Thymus (tissue), 11 donors: ENCODE results near the gene MRC2. TPM values are rescaled to one million over a fixed set of nuclear protein-coding genes. Genes with fewer than 3 reads are reported as not detected.
A peak's percentile ranks its signal among the peaks of the same experiment; 100 is the strongest.
"Not testable (repeated sequence)": the region's sequence is repeated elsewhere in the genome, so short reads cannot be mapped to it uniquely, and the experiment has no call there.

Experiments used
- DNase-seq, 9 donors: peaks; one replicate each; pipeline ENCODE4 v3.0.0-alpha.2; 2013; ENCODE audit warnings: low spot score in 9 of 9, low read depth in 6 of 9, missing footprints in 1 of 9
- H3K27ac ChIP-seq, 2 donors: one replicate each; pipeline ENCODE4 v1.5.1; 2013; ENCODE audit warnings: control low read depth in 1 of 2, low read depth in 1 of 2, low read length in 1 of 2, mild to moderate bottlenecking in 1 of 2, moderate library complexity in 1 of 2
- H3K27me3 ChIP-seq, 2 donors: one replicate each; pipeline ENCODE4 v1.5.1; 2013; ENCODE audit warnings: low read length in 1 of 2; ENCODE audit not compliant: control insufficient read depth in 2 of 2, insufficient read depth in 1 of 2
- H3K36me3 ChIP-seq, 2 donors: one replicate each; pipeline ENCODE4 v1.5.1; 2013; ENCODE audit warnings: low read length in 1 of 2, mild to moderate bottlenecking in 1 of 2, moderate library complexity in 1 of 2; ENCODE audit not compliant: control insufficient read depth in 2 of 2, insufficient read depth in 2 of 2
- H3K4me1 ChIP-seq, 2 donors: one replicate each; pipeline ENCODE4 v1.5.1; 2013; ENCODE audit warnings: low read length in 2 of 2; ENCODE audit not compliant: control insufficient read depth in 2 of 2, insufficient read depth in 2 of 2
- H3K4me3 ChIP-seq, 2 donors: one replicate each; pipeline ENCODE4 v1.5.1; 2013; ENCODE audit warnings: low read length in 2 of 2, control low read depth in 1 of 2, mild to moderate bottlenecking in 1 of 2
- H3K9me3 ChIP-seq, 2 donors: one replicate each; pipeline ENCODE4 v1.5.1; 2013; ENCODE audit warnings: low read length in 1 of 2, mild to moderate bottlenecking in 1 of 2; ENCODE audit not compliant: control insufficient read depth in 2 of 2, insufficient read depth in 1 of 2
- WGBS: extraction: QIAGEN DNeasy Blood & Tissue Kit; methylation state at CpG from one replicate; pipeline ENCODE4 v1.1.7; 2013; 5-methylcytosine and 5-hydroxymethylcytosine counted together
- polyA plus RNA-seq: library from polyadenylated mRNA; stranded (reverse); fragments of 200-250 nt; gene quantifications from one replicate; pipeline ENCODE4 v1.2.3, GENCODE V29; 2013
- total RNA-seq: library from RNA; stranded (reverse); fragments of 120-200 nt; gene quantifications from one replicate; pipeline ENCODE4 v1.2.4, GENCODE V29; 2013
- donor health status: healthy.

The MRC2 gene
- total and polyA plus RNA-seq, 2 donors, result 9.0 to 14.5 TPM

- no peak for DNase-seq
- peaks cover 0 to 2% of the 10 kb centered on the region in 2 donors for H3K4me1 ChIP-seq
- H3K36me3 ChIP-seq, result no peaks in the 10 kb centered on the region
- no peaks in the 10 kb centered on the region for H3K27me3 ChIP-seq
- 95% methylated on average over 10 of the region's 10 CpGs for WGBS
- no peaks in the 10 kb centered on the region for H3K9me3 ChIP-seq
- H3K4me3 ChIP-seq, result no peak overlapping the region
- no peak overlapping the region for H3K27ac ChIP-seq
These were observed 68.8 kb downstream of the MRC2 start for GRCh38 chr17:62696256-62696655.

GRCh38 chr17:62696726-62697490 lies 69.4 kb downstream of the MRC2 start:
- no peak for DNase-seq
- no peak overlapping the region for H3K4me3 ChIP-seq
- H3K4me1 ChIP-seq, result peaks cover 0 to 5% of the 10 kb centered on the region in 2 donors
- H3K9me3 ChIP-seq, result no peaks in the 10 kb centered on the region
- no peaks in the 10 kb centered on the region for H3K27me3 ChIP-seq
- H3K27ac ChIP-seq, result no peak overlapping the region
- H3K36me3 ChIP-seq, result no peaks in the 10 kb centered on the region
- WGBS, result 97% methylated on average over 27 of the region's 27 CpGs

GRCh38 chr17:62698459-62698858 lies 71.0 kb downstream of the MRC2 start:
- DNase-seq, H3K9me3 ChIP-seq, H3K4me1 ChIP-seq, H3K36me3 ChIP-seq, H3K27me3 ChIP-seq, H3K27ac ChIP-seq, H3K4me3 ChIP-seq: not testable (repeated sequence)
- WGBS, result 98% methylated on average over 11 of the region's 11 CpGs

GRCh38 chr17:62700964-62701705 lies 73.7 kb downstream of the MRC2 start:
- H3K4me1 ChIP-seq, result peaks cover 3 to 26% of the 10 kb centered on the region in 2 donors
- no peaks in the 10 kb centered on the region for H3K36me3 ChIP-seq
- H3K4me3 ChIP-seq, result no peak overlapping the region
- H3K27me3 ChIP-seq, result peaks cover 5 to 30% of the 10 kb centered on the region in 2 donors
- 70% methylated on average over 12 of the region's 12 CpGs for WGBS
- H3K9me3 ChIP-seq, result no peaks in the 10 kb centered on the region
- H3K27ac ChIP-seq, result no peak overlapping the region
- no peak for DNase-seq

- no peak for DNase-seq
- Histone ChIP-seq H3K4me3 (no peak overlapping the region), H3K9me3 (no peaks in the 10 kb centered on the region), H3K36me3 (no peaks in the 10 kb centered on the region), H3K4me1 (peaks cover 3 to 26% of the 10 kb centered on the region in 2 donors), H3K27me3 (peaks cover 5 to 33% of the 10 kb centered on the region in 2 donors), H3K27ac (no peak overlapping the region)
- WGBS, result 89% methylated on average over 8 of the region's 8 CpGs
These were observed 74.2 kb downstream of the MRC2 start for GRCh38 chr17:62701706-62702085.

- no peak overlapping the region for H3K4me3 ChIP-seq
- 87% methylated on average over 6 of the region's 6 CpGs for WGBS
- H3K36me3 ChIP-seq, result no peaks in the 10 kb centered on the region
- DNase-seq, result no peak
- no peak overlapping the region for H3K27ac ChIP-seq
- peaks cover 3 to 26% of the 10 kb centered on the region in 2 donors for H3K4me1 ChIP-seq
- H3K9me3 ChIP-seq, result no peaks in the 10 kb centered on the region
- H3K27me3 ChIP-seq, result peaks cover 5 to 33% of the 10 kb centered on the region in 2 donors
These were observed 75.3 kb downstream of the MRC2 start for GRCh38 chr17:62702746-62703260.

GRCh38 chr17:62703261-62703775 lies 75.8 kb downstream of the MRC2 start:
- DNase-seq, result peak in 1 of 9 donors; percentile 5
- 58% methylated on average over 16 of the region's 16 CpGs for WGBS

GRCh38 chr17:62703776-62704380 lies 76.4 kb downstream of the MRC2 start:
- H3K4me3 ChIP-seq, result peak overlapping the region; percentile 40 to 81
- WGBS, result under 1% methylated on average over 80 of the region's 80 CpGs
- H3K4me1 ChIP-seq, result peaks cover 3 to 26% of the 10 kb centered on the region in 2 donors
- peak in 8 of 9 donors; percentile 19 to 71 (median 44) for DNase-seq
- peaks cover 0 to 6% of the 10 kb centered on the region in 2 donors for H3K9me3 ChIP-seq
- peaks cover 5 to 33% of the 10 kb centered on the region in 2 donors for H3K27me3 ChIP-seq
- no peak overlapping the region for H3K27ac ChIP-seq
- H3K36me3 ChIP-seq, result no peaks in the 10 kb centered on the region

More at GRCh38 chr17:62703261-62703775, 75.8 kb downstream of the MRC2 start:
- Histone ChIP-seq H3K36me3 (no peaks in the 10 kb centered on the region), H3K9me3 (peaks cover 0 to 1% of the 10 kb centered on the region in 2 donors), H3K4me3 (peak overlapping the region in 1 of 2 donors; percentile 81), H3K4me1 (peaks cover 3 to 26% of the 10 kb centered on the region in 2 donors), H3K27ac (no peak overlapping the region), H3K27me3 (peaks cover 5 to 33% of the 10 kb centered on the region in 2 donors)
